GM21717 (cell line): ENCODE data around the gene ANKMY1.
A peak's percentile ranks its signal among the peaks of the same experiment; 100 is the strongest.

Experiments
- ATAC-seq: cut with Tn5 transposase; IDR thresholded peaks from one replicate; pipeline ENCODE4 v1.9.1; 2021; ENCODE audit warnings: mild to moderate bottlenecking, moderate library complexity; ENCODE audit not compliant: unreplicated experiment

ANKMY1 gene

DNA sequence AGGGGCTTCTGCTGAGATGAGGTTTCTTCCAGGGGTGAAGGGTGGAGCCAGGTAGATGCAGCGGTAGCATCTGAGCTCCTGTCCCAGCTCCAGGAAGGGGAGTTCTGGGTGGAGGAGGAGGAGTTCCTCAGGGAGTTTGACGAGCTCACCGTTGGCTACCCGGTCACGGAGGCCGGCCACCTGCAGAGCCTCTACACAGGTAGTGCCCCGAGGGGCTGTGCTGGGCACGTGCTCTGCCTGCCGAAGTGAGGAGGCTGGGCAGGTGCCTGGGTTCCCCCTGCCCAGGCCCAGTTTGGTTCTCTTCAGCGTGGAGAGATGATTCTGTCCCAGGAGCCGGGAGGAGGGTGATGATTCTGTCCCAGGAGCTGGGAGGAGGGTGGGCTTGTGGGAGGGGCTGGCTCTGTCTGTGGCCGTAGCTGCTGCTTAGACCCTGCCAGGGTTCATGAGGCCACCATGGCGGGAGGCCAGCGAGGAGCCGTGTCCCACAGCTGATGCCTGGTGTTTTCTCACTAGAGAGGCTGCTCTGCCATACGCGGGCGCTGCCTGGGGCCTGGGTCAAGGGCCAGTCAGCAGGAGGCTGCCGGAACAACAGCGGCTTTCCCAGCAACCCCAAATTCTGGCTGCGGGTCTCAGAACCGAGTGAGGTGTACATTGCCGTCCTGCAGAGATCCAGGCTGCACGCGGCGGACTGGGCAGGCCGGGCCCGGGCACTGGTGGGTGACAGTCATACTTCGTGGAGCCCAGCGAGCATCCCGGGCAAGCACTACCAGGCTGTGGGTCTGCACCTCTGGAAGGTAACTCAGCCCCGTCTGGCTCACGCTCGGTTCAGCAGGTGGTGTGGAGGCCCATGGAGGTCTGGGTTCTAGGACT is 37.0 kb upstream of the ANKMY1 start:
- ATAC-seq: no peak

DNA sequence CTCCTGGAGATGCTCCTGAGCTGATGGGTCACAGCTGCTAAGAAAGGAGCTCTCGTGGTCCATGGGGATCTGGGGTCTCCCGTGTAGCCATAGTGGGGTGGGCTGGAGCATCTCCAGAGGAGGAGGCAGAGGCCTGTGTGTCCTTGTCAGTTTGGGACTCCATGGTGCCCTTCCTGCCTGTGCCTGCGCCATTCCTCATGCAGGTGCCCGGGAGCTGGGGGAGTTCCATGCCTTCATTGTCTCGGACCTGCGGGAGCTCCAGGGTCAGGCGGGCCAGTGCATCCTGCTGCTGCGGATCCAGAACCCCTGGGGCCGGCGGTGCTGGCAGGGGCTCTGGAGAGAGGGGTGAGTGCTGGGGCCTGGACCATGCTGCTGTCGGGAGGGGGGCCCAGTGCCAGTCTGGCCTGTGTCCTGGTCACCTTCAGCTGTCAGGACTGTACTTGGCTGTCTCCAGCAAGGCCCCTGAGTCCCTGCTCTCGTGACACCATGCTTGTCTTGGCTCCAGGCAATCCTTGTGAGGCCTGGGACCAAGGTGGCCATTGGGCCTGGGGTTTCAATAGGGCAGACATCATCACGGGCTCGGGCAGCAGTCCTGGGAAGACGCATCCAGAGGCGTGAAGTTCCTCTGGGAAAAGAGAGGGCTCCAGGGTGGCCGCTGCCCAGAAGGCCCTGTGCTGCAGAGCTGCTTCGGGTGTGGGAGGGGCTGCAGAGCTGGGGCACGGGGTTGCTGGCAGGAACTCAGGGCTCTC is 36.1 kb upstream of the ANKMY1 start:
- ATAC-seq: no peak

GRCh38 chr2:240593026-240593702 is 35.4 kb upstream of the ANKMY1 start:
- ATAC-seq: no peak

- no peak for ATAC-seq
Observed at GRCh38 chr2:240591784-240592183, 34.0 kb upstream of the ANKMY1 start.

GRCh38 chr2:240591226-240591625 is 33.4 kb upstream of the ANKMY1 start:
- ATAC-seq: no peak

DNA sequence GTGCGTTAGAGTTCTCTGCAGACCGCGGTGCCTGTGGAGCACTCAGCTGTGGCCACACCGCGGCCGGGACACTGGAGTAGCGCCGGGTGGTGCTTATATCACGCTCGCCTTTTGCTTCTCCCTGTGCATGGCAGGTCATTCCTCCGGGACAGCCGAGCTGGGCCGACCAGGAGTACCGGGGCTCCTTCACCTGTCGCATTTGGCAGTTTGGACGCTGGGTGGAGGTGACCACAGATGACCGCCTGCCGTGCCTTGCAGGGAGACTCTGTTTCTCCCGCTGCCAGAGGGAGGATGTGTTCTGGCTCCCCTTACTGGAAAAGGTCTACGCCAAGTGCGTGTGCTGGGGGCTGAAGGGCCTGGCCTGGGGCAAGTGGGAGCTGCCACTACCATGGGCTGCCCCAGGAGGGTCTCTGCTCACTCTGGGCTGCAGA is 32.9 kb upstream of the ANKMY1 start:
- no peak for ATAC-seq

DNA sequence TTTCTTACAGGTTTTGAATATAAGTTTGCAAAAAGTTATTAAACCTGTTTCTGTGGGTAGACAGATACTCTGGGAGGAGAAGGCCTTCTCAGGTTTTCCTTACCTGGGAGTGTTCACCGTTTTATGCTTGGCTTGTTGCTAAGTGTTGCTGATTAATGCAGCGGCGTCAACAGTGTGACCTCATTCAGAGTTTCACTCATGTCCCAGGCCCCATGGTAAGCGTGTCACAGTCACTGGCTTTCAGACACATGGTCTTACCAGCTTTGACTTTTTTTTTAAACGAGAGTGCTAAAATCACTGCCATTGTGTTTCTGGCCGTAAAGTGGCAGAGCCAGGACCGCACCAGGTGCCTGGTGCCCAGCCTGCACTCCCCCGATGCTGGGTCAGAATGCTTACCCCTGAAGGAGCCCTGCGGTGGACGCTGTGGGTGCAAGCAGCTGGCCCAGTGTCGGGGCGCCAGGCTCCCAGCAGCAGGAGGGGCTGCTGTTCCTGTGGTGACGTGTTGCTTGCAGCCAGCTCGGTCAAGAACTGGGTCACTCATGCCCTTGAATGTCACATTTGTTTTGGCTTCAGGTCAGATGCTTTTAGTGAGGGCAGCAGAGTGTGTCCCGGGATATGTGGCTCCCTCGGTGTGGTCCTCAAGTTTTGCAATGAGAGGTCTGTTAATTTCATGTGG is 32.2 kb upstream of the ANKMY1 start:
- no peak for ATAC-seq

- ATAC-seq: no peak
Observed at GRCh38 chr2:240589375-240589774, 31.6 kb upstream of the ANKMY1 start.

DNA sequence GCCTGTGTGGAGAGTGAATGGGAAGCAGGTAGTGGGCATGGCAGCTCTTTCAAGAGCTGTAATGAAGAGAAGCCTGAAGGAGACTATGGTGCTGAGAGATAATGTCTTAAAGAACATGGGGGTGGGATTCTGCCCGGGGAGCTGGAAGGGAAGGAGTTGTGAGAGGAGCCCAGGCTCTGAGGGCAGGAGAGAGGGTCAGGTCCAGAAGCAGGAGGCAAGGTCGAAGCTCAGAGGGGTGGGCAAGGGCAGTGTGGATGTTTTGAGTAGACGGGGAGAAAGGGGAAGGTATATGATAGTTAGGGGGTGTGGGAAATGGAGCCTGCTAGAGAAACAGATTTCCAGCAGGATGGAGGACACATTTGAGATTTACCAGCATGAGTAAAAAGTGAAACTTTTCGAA is 30.9 kb upstream of the ANKMY1 start:
- no peak for ATAC-seq

DNA sequence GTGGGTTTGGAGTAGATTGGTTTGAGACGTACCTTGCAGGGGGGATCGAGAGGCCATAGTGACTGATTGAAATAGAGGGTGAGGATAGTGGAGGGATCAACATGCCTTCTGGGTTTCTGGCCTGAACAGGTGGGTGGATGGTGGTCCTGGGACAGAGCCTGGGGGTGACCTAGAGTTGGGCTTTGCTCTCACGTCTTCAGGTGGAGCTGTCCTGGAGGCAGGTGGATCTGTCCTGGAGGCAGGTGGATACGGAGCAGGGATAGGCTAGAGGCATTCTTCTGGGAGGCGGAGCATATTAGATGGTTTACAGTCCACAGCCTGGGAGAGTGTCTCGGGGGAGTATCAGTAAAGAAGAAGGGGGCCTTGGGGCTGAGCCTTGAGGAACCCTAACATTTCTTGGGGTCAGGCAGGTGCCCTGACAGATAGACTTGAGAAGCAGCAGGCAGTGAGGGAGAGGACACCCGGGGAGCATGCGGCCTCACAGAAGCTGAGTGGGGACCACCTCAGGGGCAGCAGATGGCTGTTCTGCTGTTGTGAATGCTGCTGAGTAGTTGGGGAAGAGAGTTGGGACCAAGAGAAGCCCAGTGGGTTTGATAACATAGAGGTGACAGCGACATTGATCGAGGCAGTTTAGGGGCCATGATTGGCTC is 30.3 kb upstream of the ANKMY1 start:
- no peak for ATAC-seq

GRCh38 chr2:240586919-240587800 is 29.4 kb upstream of the ANKMY1 start:
- ATAC-seq: peak; percentile 5

- ATAC-seq: peak; percentile 58
Observed at GRCh38 chr2:240586198-240586918, 28.6 kb upstream of the ANKMY1 start, which contains the start of gene CAPN10. TSS of gene CAPN10 (plus strand) at chr2:240586734. CDS start at chr2:240586912, 178 bp downstream.

DNA sequence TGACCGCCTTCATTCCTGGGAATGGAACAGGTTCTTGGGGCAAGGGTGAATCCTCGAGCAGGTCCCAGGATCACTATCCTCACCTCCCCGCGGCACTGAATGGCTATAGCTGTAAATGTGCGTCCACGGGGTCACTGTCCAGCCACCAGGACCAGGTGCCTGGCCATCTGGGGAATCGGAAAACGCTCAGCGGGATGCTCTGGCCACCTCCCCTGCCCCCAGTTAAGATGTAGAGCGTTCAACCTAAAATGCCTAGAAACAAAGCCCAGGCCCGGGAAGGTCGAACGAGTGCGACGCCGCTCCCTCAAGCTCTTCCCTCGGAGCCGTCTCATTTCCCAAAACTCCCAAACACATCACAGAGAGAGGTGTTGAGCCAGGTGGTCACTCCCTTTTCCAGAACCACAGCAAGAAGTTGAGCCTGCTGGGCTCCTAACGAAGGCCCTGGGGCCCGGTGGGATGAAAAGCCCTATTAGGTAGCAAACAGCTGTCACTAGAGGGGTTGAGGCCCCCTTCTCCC is 28.0 kb upstream of the ANKMY1 start:
- no peak for ATAC-seq

DNA sequence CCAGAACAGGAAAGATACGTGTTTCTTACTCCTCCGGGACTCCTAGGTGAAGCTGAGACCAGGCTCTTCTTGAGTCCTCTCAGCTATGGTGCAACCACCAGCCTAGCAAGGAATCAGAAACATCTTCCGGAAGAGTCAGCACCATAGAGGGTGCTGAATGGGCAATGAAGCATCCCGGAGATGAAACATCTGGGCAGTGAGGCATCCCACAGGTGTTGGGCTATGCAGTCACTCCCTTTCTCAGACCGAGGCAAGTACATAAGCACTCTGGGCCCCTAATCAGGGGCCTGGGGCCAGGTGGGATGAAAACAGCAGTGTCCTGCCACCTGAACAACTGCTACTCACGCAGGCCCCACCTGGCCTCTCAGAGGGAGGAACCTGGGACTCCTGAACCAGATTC is 27.3 kb upstream of the ANKMY1 start:
- peak; percentile 27 for ATAC-seq

GRCh38 chr2:240584486-240585031 is 26.8 kb upstream of the ANKMY1 start:
- ATAC-seq: peak; percentile 59

GRCh38 chr2:240583774-240584173 is 26.0 kb upstream of the ANKMY1 start:
- ATAC-seq: no peak

DNA sequence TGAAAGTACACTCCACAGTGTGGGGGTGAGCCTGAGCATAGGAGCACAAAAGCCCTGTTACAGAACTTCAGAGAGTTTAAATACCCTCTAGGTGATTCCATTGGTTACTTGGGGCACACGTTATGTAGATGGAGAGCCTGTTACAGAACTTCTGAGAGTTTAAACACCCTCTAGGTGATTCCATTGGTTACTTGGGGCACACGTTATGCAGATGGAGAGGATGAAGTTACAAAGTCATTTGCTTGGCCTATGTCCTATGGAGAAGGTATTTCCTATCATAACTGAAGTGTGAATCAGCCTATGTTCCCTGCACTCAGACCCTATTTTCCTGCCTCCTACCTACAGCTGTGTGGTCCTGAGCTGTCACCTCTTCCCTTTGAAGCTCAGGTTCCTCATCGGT is 25.0 kb upstream of the ANKMY1 start:
- ATAC-seq: no peak

DNA sequence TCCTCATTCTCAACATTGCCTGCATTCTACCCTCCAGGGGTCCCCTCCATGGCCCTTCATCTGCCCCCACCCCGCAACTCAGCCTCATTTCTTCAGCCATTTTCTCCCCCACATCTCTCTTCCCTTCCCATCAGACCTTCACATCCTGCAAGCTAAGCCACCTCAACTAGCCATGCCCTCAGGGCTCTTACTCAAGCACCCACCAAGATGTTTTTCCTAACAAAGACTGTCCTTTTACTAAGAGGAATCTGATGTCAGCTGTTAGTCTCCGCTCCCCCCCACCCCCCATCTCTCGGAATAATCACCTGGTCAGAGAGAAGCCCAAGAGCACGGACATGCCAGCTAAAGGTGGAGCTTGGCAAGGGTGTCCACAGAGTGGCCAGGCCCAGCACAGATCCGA is 24.0 kb upstream of the ANKMY1 start:
- no peak for ATAC-seq
